GM21619 (cell line): ENCODE results near the gene ADAM12.
A peak's percentile ranks its signal among the peaks of the same experiment; 100 is the strongest.
"Not testable (repeated sequence)": the region's sequence is repeated elsewhere in the genome, so short reads cannot be mapped to it uniquely, and the experiment has no call there.

ENCODE experiments used
- ATAC-seq: cut with Tn5 transposase; IDR thresholded peaks from one replicate; pipeline ENCODE4 v1.9.1; 2021; ENCODE audit not compliant: unreplicated experiment

The ADAM12 gene

GRCh38 chr10:125992254-125992653 lies 396.0 kb downstream of the ADAM12 start:
- no peak for ATAC-seq

GRCh38 chr10:125991392-125991791 lies 396.9 kb downstream of the ADAM12 start:
- no peak for ATAC-seq

GRCh38 chr10:125990974-125991373 lies 397.3 kb downstream of the ADAM12 start:
- ATAC-seq, result no peak

GRCh38 chr10:125989791-125990190 lies 398.5 kb downstream of the ADAM12 start:
- no peak for ATAC-seq

- no peak for ATAC-seq
These were observed 402.6 kb downstream of the ADAM12 start for GRCh38 chr10:125985557-125986240.

GRCh38 chr10:125984865-125985495 lies 403.3 kb downstream of the ADAM12 start:
- no peak for ATAC-seq

GRCh38 chr10:125984346-125984745 lies 403.9 kb downstream of the ADAM12 start:
- no peak for ATAC-seq

GRCh38 chr10:125983656-125984055 lies 404.6 kb downstream of the ADAM12 start:
- no peak for ATAC-seq

GRCh38 chr10:125983161-125983560 lies 405.1 kb downstream of the ADAM12 start:
- ATAC-seq, result no peak

GRCh38 chr10:125982260-125982948 lies 405.9 kb downstream of the ADAM12 start:
- peak; percentile 78 for ATAC-seq

GRCh38 chr10:125980521-125981035 lies 407.7 kb downstream of the ADAM12 start:
- no peak for ATAC-seq

- no peak for ATAC-seq
These were observed 408.3 kb downstream of the ADAM12 start for GRCh38 chr10:125979976-125980375.

- no peak for ATAC-seq
These were observed 411.2 kb downstream of the ADAM12 start for GRCh38 chr10:125976960-125977605.

GRCh38 chr10:125970077-125970630 lies 418.1 kb downstream of the ADAM12 start:
- ATAC-seq, result not testable (repeated sequence)

- ATAC-seq, result no peak
These were observed 420.7 kb downstream of the ADAM12 start for GRCh38 chr10:125967533-125967932.

- no peak for ATAC-seq
These were observed 423.7 kb downstream of the ADAM12 start for GRCh38 chr10:125964558-125964957.
